HTERT RPE-1 (cell line): Measurements from ENCODE around the gene RASSF6.
"Not testable (repeated sequence)": the region's sequence is repeated elsewhere in the genome, so short reads cannot be mapped to it uniquely, and the experiment has no call there.

Source experiments
- in situ Hi-C: fragments of 300-500 bp; cut with MboI; formaldehyde crosslinking; loops from 4 replicates; pipeline ENCODE4 v1.14.3; 2020; ENCODE audit warnings: low sequenced_read_pairs

RASSF6 gene

GRCh38 chr4:73612032-73612431 is 8.2 kb downstream of the RASSF6 start:
- in situ Hi-C loops, result no loop called here

GRCh38 chr4:73609706-73610105 is 10.5 kb downstream of the RASSF6 start:
- in situ Hi-C loops, result no loop called here

- in situ Hi-C loops, result no loop called here
These were observed 11.3 kb downstream of the RASSF6 start for GRCh38 chr4:73608689-73609594.

- in situ Hi-C loops, result no loop called here
These were observed 12.7 kb downstream of the RASSF6 start for GRCh38 chr4:73607375-73608033.

GRCh38 chr4:73606465-73606974 is 13.7 kb downstream of the RASSF6 start:
- in situ Hi-C loops, result no loop called here

- in situ Hi-C loops, result no loop called here
These were observed 16.2 kb downstream of the RASSF6 start for GRCh38 chr4:73603854-73604584.

GRCh38 chr4:73603271-73603710 is 16.9 kb downstream of the RASSF6 start:
- in situ Hi-C loops, result no loop called here

- in situ Hi-C loops, result no loop called here
These were observed 19.3 kb downstream of the RASSF6 start for GRCh38 chr4:73600954-73601353.

- in situ Hi-C loops, result no loop called here
These were observed 21.1 kb downstream of the RASSF6 start for GRCh38 chr4:73599182-73599581.

GRCh38 chr4:73597594-73597993 is 22.6 kb downstream of the RASSF6 start:
- in situ Hi-C loops, result no loop called here

GRCh38 chr4:73597183-73597582 is 23.1 kb downstream of the RASSF6 start:
- in situ Hi-C loops, result not testable (repeated sequence)

- in situ Hi-C loops, result no loop called here
These were observed 24.2 kb downstream of the RASSF6 start for GRCh38 chr4:73596001-73596400.

GRCh38 chr4:73593631-73594241 is 26.5 kb downstream of the RASSF6 start:
- in situ Hi-C loops, result no loop called here

GRCh38 chr4:73589887-73590801 is 30.1 kb downstream of the RASSF6 start:
- in situ Hi-C loops, result no loop called here

GRCh38 chr4:73589261-73589847 is 30.9 kb downstream of the RASSF6 start:
- in situ Hi-C loops, result no loop called here

GRCh38 chr4:73588613-73589012 is 31.6 kb downstream of the RASSF6 start:
- in situ Hi-C loops, result no loop called here

- in situ Hi-C loops, result no loop called here
These were observed 33.6 kb downstream of the RASSF6 start for GRCh38 chr4:73586666-73587065.

- in situ Hi-C loops, result no loop called here
These were observed 34.2 kb downstream of the RASSF6 start for GRCh38 chr4:73586040-73586439.

- in situ Hi-C loops, result no loop called here
These were observed 34.9 kb downstream of the RASSF6 start for GRCh38 chr4:73585345-73585744.
